ENCODE data around the gene RPTN.

DNA sequence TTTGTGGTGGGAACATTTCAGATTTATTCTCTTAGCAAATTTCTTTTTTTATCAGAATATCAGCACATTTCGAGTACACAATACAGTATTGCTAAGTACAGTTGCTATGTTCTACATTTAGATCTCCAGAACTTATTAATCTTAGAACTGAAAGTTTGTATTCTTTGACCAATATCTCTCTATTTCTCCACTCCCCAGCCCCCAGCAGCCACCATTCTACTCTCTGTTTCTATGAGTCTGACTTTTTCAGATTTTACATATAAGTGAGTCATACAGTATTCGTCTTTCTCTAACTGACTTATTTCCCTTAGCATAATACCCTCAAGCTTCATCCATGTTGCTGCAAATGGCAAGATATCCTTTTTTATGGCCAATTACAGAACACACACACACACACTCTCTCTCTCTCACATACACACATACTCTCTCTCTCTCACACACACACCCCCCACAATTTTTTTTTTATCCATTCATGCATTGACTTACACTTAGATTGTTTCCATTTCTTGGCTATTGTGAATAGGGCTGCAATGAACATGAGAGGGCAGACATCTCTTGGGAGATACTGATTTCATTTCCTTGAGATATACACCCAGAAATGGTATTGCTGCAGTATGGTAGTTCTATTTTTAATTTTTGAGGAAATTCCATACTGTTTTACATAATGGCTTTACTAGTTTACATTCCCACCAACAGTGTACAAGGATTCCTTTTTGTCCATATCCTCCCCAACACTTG lies 15.7 kb downstream of the RPTN start:
- TF ChIP-seq POLR2A (IDR thresholded peaks at IDR 0.05) = no peak
- TF ChIP-seq, protein P1, sequence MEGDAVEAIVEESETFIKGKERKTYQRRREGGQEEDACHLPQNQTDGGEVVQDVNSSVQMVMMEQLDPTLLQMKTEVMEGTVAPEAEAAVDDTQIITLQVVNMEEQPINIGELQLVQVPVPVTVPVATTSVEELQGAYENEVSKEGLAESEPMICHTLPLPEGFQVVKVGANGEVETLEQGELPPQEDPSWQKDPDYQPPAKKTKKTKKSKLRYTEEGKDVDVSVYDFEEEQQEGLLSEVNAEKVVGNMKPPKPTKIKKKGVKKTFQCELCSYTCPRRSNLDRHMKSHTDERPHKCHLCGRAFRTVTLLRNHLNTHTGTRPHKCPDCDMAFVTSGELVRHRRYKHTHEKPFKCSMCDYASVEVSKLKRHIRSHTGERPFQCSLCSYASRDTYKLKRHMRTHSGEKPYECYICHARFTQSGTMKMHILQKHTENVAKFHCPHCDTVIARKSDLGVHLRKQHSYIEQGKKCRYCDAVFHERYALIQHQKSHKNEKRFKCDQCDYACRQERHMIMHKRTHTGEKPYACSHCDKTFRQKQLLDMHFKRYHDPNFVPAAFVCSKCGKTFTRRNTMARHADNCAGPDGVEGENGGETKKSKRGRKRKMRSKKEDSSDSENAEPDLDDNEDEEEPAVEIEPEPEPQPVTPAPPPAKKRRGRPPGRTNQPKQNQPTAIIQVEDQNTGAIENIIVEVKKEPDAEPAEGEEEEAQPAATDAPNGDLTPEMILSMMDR (IDR thresholded peaks at IDR 0.05) = no peak
